ENCODE measurements around the gene GPR135.

Gene GPR135

GRCh38 chr14:59424341-59425071 is 40.7 kb downstream of the GPR135 start:
- no peak for DNase-seq (ENCODE audit: low read depth, low spot score)

- DNase-seq (ENCODE audit: low read depth, low spot score): no peak
Measured at GRCh38 chr14:59422069-59422881, 42.9 kb downstream of the GPR135 start.

GRCh38 chr14:59419303-59419702 is 45.9 kb downstream of the GPR135 start:
- no peak for DNase-seq (ENCODE audit: low read depth, low spot score)

GRCh38 chr14:59417311-59417710 is 47.9 kb downstream of the GPR135 start:
- no peak for DNase-seq (ENCODE audit: low read depth, low spot score)

- no peak for DNase-seq (ENCODE audit: low read depth, low spot score)
Measured at GRCh38 chr14:59415836-59416602, 49.2 kb downstream of the GPR135 start.
